Gastrocnemius medialis (tissue), 4 donors: ENCODE results near the gene ASF1A. TPM values are rescaled to one million over a fixed set of nuclear protein-coding genes. Genes with fewer than 3 reads are reported as not detected.

ENCODE experiments used
- ATAC-seq, 2 donors: fragments of 150-250 bp; one replicate each; pipeline ENCODE4 v1.9.1; 2016
- DNase-seq, 2 donors: peaks; one replicate each; pipeline ENCODE4 v3.0.0-alpha.2; 2019
- H3K27ac ChIP-seq, 4 donors: fragments of 200-600 bp; sonication (generic); 1 replicate in 1 of 4; 2 replicates in 3 of 4; pipeline ENCODE4 v1.5.1; 2016 to 2018; ENCODE audit warnings: mild to moderate bottlenecking in 2 of 4, moderate library complexity in 1 of 4
- H3K27me3 ChIP-seq, 3 donors: fragments of 200-600 bp; sonication (generic) in 2 of 3; 1 replicate in 1 of 3; 2 replicates in 2 of 3; pipeline versions ENCODE4 v1.5.1 to v1.6.0; 2016 to 2019; ENCODE audit warnings: mild to moderate bottlenecking in 1 of 3, moderate library complexity in 1 of 3
- H3K36me3 ChIP-seq, 2 donors: fragments of 200-600 bp; sonication (generic) in 1 of 2; one replicate each; pipeline ENCODE4 v1.5.1; 2017 to 2018
- H3K4me1 ChIP-seq, 2 donors: fragments of 200-600 bp; sonication (generic) in 1 of 2; one replicate each; pipeline ENCODE4 v1.5.1; 2016 to 2017; ENCODE audit warnings: mild to moderate bottlenecking in 2 of 2
- H3K4me3 ChIP-seq, 4 donors: fragments of 200-600 bp; sonication (generic) in 3 of 4; 1 replicate in 1 of 4; 2 replicates in 3 of 4; pipeline ENCODE4 v1.5.1; 2016 to 2019; ENCODE audit warnings: mild to moderate bottlenecking in 2 of 4
- H3K9me3 ChIP-seq, 3 donors: fragments of 200-600 bp; sonication (generic) in 2 of 3; 1 replicate in 1 of 3; 2 replicates in 2 of 3; pipeline ENCODE4 v1.5.1; 2016 to 2019
- POLR2A ChIP-seq, 2 donors: fragments of 450-650 bp; IDR thresholded peaks; one replicate each; pipeline ENCODE4 v1.6.1; 2017; ENCODE audit warnings: antibody characterized with exemption in 2 of 2, mild to moderate bottlenecking in 2 of 2, moderate library complexity in 2 of 2
- in situ Hi-C, 4 donors: fragments of 200-750 bp; cut with MboI; loops; one replicate each; pipeline versions ENCODE4 v1.15.0 to v1.8.0; 2017; ENCODE audit warnings: low sequenced_read_pairs in 4 of 4
- intact Hi-C: fragments of 100-400 bp; cut with DNase I; formaldehyde crosslinking; loops from one replicate; pipeline ENCODE4 v1.15.1; 2023; ENCODE audit warnings: low total_unique reads
- total RNA-seq, 4 donors: library from RNA; depleted of rRNA; stranded (reverse); fragments of >200 nt; gene quantifications; one replicate each; pipeline versions ENCODE4 v1.1.0 to v1.2.3, GENCODE V29; 2016
- TF ChIP-seq, protein P1 (sequence below), 5 experiments: fragments of 450-650 bp in 3 of 5; fragments of 200-600 bp in 2 of 5; sonication (generic) in 2 of 5; IDR thresholded peaks in 4 of 5; conservative IDR thresholded peaks in 1 of 5; 1 replicate in 4 of 5; 2 replicates in 1 of 5; pipeline ENCODE4 v1.5.1; 2016 to 2019; ENCODE audit warnings: antibody characterized with exemption in 5 of 5, mild to moderate bottlenecking in 3 of 5, moderate library complexity in 3 of 5

Gene ASF1A
- total RNA-seq, result 10 to 100 TPM in 3 of 4 donors, 1 to 10 TPM in 1; 9.7 to 13.9 (median 11.0) TPM

DNA sequence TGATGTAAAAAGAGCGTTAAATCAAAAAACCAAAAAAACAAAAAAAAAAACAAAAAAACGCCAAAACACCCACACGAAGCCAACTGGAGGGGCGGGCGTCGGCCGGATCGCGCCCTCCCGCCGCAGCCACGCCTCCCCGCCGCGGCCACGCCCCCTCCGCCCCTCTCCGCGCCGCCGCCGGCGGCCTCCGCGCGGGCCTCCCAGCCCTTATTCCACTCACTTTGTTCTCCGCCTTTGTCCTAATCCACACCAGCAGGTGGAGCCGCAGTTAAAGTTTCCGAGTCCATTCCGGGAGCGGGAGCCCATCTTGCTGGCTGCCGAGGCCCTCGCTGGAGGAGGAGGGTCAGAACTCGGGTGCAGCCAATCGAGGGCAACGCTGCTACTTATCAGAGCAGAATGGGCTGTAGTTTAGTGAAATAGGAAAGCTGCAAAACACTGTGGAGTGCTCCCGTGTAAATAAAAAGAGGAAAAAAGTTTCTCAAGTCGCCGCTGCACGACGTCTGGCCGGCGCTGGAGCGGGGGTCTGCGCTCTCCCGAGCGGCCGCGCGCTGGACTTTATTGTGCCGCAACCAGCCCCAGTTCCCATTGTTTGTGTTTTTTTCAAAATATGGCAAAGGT, at the start of gene ASF1A:
TSS of gene ASF1A (plus strand) at position 346 of the 618 bp plus-strand sequence. CDS start at position 608, 262 bp downstream.
- peaks cover 16 to 31% of the 10 kb centered on the region in 2 donors for H3K4me1 ChIP-seq
- peak within 1 kb of the TSS; percentile 89 to 97 (median 92) for H3K27ac ChIP-seq
- peak within 1 kb of the TSS; percentile 69 to 95 (median 78) for H3K4me3 ChIP-seq
- in situ Hi-C loops, result no loop called here
- intact Hi-C loops, result loop anchor here (1.0 to 10.0 kb wide), 7 partner anchors 33 to 1219 kb away; partner anchors contain the start of genes CEP85L and NUS1
- TF ChIP-seq, protein P1, sequence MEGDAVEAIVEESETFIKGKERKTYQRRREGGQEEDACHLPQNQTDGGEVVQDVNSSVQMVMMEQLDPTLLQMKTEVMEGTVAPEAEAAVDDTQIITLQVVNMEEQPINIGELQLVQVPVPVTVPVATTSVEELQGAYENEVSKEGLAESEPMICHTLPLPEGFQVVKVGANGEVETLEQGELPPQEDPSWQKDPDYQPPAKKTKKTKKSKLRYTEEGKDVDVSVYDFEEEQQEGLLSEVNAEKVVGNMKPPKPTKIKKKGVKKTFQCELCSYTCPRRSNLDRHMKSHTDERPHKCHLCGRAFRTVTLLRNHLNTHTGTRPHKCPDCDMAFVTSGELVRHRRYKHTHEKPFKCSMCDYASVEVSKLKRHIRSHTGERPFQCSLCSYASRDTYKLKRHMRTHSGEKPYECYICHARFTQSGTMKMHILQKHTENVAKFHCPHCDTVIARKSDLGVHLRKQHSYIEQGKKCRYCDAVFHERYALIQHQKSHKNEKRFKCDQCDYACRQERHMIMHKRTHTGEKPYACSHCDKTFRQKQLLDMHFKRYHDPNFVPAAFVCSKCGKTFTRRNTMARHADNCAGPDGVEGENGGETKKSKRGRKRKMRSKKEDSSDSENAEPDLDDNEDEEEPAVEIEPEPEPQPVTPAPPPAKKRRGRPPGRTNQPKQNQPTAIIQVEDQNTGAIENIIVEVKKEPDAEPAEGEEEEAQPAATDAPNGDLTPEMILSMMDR (IDR thresholded peaks at IDR 0.05 in 4 of 5, conservative IDR thresholded peaks at IDR 0.05 in 1 of 5), result peak in 4 of 5 experiments; percentile 38 to 61 (median 53)
- peak; percentile 77 to 78 for TF ChIP-seq POLR2A (IDR thresholded peaks at IDR 0.05)
- H3K9me3 ChIP-seq, result no peaks in the 10 kb centered on the region
- no peaks in the 10 kb centered on the region for H3K27me3 ChIP-seq
- no peaks in the 10 kb centered on the region for H3K36me3 ChIP-seq
- DNase-seq (peak; percentile 93 to 96), ATAC-seq (peak; percentile 87 to 89)

DNA sequence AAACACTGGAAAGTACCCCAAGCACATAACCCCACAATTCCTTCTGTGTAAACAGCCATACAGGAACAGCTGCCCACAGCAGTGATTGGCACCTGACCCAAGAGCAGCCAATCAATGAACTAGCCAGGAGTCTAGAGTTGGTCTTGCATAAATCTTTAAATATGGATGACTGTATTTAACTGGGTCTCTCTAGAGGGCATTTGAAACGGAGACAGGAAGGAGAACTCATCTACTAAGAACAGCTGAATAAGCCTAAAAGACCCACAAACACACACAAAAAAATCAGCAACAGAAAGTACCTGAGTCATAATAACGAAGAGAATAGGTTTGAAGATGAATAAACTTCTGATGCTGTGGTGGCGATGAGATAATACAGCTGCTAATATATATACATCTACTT, 49.0 kb upstream of the ASF1A start:
- in situ Hi-C loops (no loop called here), intact Hi-C loops (no loop called here)
- DNase-seq, result no peak
- ATAC-seq, result no peak
- Histone ChIP-seq H3K4me3 (no peak overlapping the region), H3K36me3 (no peaks in the 10 kb centered on the region), H3K4me1 (no peaks in the 10 kb centered on the region), H3K27ac (no peak overlapping the region), H3K9me3 (no peaks in the 10 kb centered on the region), H3K27me3 (no peaks in the 10 kb centered on the region)
- TF ChIP-seq, protein P1 (IDR thresholded peaks at IDR 0.05 in 4 of 5, conservative IDR thresholded peaks at IDR 0.05 in 1 of 5), result no peak

DNA sequence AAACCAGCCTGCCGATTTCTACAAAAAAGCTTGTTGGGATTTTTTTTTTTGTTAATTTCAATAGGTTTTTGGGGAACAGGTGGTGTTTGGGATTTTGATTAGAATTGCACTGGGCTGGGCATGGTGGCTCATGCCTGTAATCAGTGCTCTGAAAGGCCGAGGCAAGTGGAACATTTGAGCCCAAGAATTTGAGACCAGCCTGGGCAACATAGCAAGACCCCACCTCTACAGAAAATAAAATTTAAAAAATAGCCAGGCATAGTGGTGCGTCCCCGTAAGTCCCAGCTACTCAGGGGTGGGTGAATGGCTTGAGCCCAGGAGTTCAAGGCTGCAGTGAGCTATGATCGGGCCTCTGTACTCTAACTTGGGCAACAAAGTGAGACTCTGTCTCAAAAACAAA, 40.5 kb upstream of the ASF1A start:
- DNase-seq, result no peak
- Histone ChIP-seq H3K27me3 (no peaks in the 10 kb centered on the region), H3K4me3 (no peak overlapping the region), H3K36me3 (no peaks in the 10 kb centered on the region), H3K4me1 (no peaks in the 10 kb centered on the region), H3K27ac (no peak overlapping the region), H3K9me3 (no peaks in the 10 kb centered on the region)
- ATAC-seq, result no peak
- in situ Hi-C loops (no loop called here), intact Hi-C loops (no loop called here)
- TF ChIP-seq, protein P1 (IDR thresholded peaks at IDR 0.05 in 4 of 5, conservative IDR thresholded peaks at IDR 0.05 in 1 of 5), result no peak
- TF ChIP-seq POLR2A (IDR thresholded peaks at IDR 0.05), result no peak

DNA sequence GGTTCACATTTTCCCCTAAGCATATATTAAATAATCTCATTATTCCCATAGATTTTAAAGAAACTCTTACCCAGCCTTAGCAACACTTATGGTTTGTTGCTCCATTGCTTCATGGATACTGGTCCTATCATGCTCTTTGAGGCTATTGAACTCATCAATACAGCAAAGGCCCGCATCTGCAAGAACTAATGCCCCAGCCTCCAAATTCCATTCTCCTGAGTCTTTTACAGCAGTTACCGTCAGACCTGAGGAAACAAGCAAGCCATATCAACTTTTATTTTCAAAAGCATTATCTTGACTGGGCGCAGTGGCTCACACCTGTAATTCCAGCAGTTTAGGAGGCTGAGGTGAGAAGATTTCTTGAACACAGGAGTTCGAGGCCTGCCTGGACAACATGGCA, 37.7 kb upstream of the ASF1A start:
- H3K4me3 ChIP-seq, result no peak overlapping the region
- no peak for TF ChIP-seq POLR2A (IDR thresholded peaks at IDR 0.05)
- TF ChIP-seq, protein P1 (IDR thresholded peaks at IDR 0.05 in 4 of 5, conservative IDR thresholded peaks at IDR 0.05 in 1 of 5), result no peak
- ATAC-seq, result no peak
- no peak overlapping the region for H3K27ac ChIP-seq
- in situ Hi-C loops (no loop called here), intact Hi-C loops (no loop called here)
- H3K9me3 ChIP-seq, result no peaks in the 10 kb centered on the region
- H3K27me3 ChIP-seq, result no peaks in the 10 kb centered on the region
- H3K36me3 ChIP-seq, result no peaks in the 10 kb centered on the region
- no peak for DNase-seq
- no peaks in the 10 kb centered on the region for H3K4me1 ChIP-seq
